ENCODE results near the gene RNASE8. TPM values are rescaled to one million over a fixed set of nuclear protein-coding genes. Genes with fewer than 3 reads are reported as not detected.
A peak's percentile ranks its signal among the peaks of the same experiment; 100 is the strongest.

RNASE8 gene
- total and polyA plus RNA-seq, 2 of the 8 experiments (the other 6 are each of a cell fraction or from before 2014, with no cell fraction given) = not detected

- 85% methylated on average over 8 of the region's 8 CpGs; no CpG with 5 or more reads in 1 of the 2 experiments for WGBS, 2 experiments (ENCODE audit: extremely low coverage in 1 of 2, insufficient coverage in 1 of 2, insufficient read length in 1 of 2, insufficient replicate concordance in 2 of 2, low coverage in 1 of 2, low lambda C conversion rate in 2 of 2, missing lambda C conversion rate in 1 of 2)
Measured at GRCh38 chr14:21040370-21040925, 17.2 kb upstream of the RNASE8 start.

More at GRCh38 chr14:21040370-21040925, 17.2 kb upstream of the RNASE8 start:
- H3K36me3 ChIP-seq (ENCODE audit: control insufficient read depth in 2 of 4, insufficient read depth in 4 of 4, low read length in 3 of 4) = no peaks in the 10 kb centered on the region
- no peak overlapping the region for H4K5ac ChIP-seq (ENCODE audit: insufficient read length, low read depth, low read length)
- H3K4ac ChIP-seq (replicated peaks; ENCODE audit: insufficient read length, low read depth, low read length) = no peak overlapping the region
- H3K4me3 ChIP-seq (ENCODE audit: extremely low read depth in 1 of 4, insufficient read depth in 2 of 4, low read depth in 3 of 4, low read length in 4 of 4) = no peak overlapping the region
- peaks cover 2% of the 10 kb centered on the region; the same call in 1 of the 2 replicates for H3K23me2 ChIP-seq (ENCODE audit: low read depth, low read length)
- H3K79me1 ChIP-seq (ENCODE audit: low read depth, low read length) = no peaks in the 10 kb centered on the region
- H3K79me2 ChIP-seq (ENCODE audit: control insufficient read depth in 1 of 2, insufficient read depth in 2 of 2, low read length in 2 of 2) = no peaks in the 10 kb centered on the region
- H4K8ac ChIP-seq (ENCODE audit: extremely low read depth, insufficient read depth, low read length) = no peak overlapping the region
- H2BK120ac ChIP-seq (replicated peaks; ENCODE audit: low read depth, low read length) = no peak overlapping the region
- H3K18ac ChIP-seq (ENCODE audit: extremely low read depth, low read length) = no peak overlapping the region
- H3K27ac ChIP-seq (ENCODE audit: low read depth, low read length) = no peak overlapping the region
- no peaks in the 10 kb centered on the region for H3K9me3 ChIP-seq (ENCODE audit: insufficient read depth in 2 of 2, low read depth in 1 of 2, low read length in 1 of 2)
- peaks cover 8 to 11% (median 10%) of the 10 kb centered on the region in 4 experiments; a peak in 6 of 7 replicates for H3K4me1 ChIP-seq (replicated peaks in 1 of 4; ENCODE audit: control insufficient read depth in 3 of 4, insufficient read depth in 4 of 4, low read length in 3 of 4)
- no peaks in the 10 kb centered on the region for H4K20me1 ChIP-seq (replicated peaks in 1 of 2; ENCODE audit: control insufficient read depth in 1 of 2, insufficient read depth in 2 of 2, low read length in 2 of 2)
- ChIA-PET POLR2A (ENCODE audit: partially characterized antibody) (interaction anchor here (0.9 to 4.4 kb wide), 12 partner anchors 9 to 49 kb away, joined by 3 to 36 read pairs (median 4); partner anchors contain the start of genes ARHGEF40, NDRG2 and TPPP2), CTCF (ENCODE audit: partially characterized antibody) (interaction anchor here (0.8 to 7.2 kb wide), 33 partner anchors 8 to 349 kb away, joined by 3 to 371 read pairs (median 7); partner anchors contain the start of genes ARHGEF40, NDRG2, RNASE8 and SLC39A2)
- H3K23ac ChIP-seq (ENCODE audit: insufficient read length) = no peak overlapping the region
- no peak overlapping the region for H2BK20ac ChIP-seq (ENCODE audit: low read length)
- no peak overlapping the region for H3K14ac ChIP-seq (ENCODE audit: insufficient read length)
- H2BK12ac ChIP-seq (ENCODE audit: low read depth, low read length) = peak overlapping the region; percentile 46; the same call in 1 of the 2 replicates
- H3K56ac ChIP-seq (replicated peaks; ENCODE audit: insufficient read length, low read depth, low read length) = no peak overlapping the region
- H2BK5ac ChIP-seq (ENCODE audit: low read depth, low read length) = no peak overlapping the region
- peak overlapping the region; percentile 41; the same call in 1 of the 2 replicates for H2BK15ac ChIP-seq (ENCODE audit: low read length)
- H3K27me3 ChIP-seq (replicated peaks in 1 of 4; ENCODE audit: control insufficient read depth in 3 of 4, extremely low read depth in 1 of 4, insufficient read depth in 3 of 4, low read length in 3 of 4) = peaks cover 0 to 3% (median 0%) of the 10 kb centered on the region in 4 experiments; a peak in 1 of 7 replicates
- H4K91ac ChIP-seq (replicated peaks; ENCODE audit: insufficient read length, low read length) = no peak overlapping the region
- no peak overlapping the region for H2AFZ ChIP-seq (ENCODE audit: low read length)
- TF ChIP-seq ASH2L (IDR thresholded peaks at IDR 0.05; ENCODE audit: low read length) (no peak), TBP (IDR thresholded peaks at IDR 0.05; ENCODE audit: low read depth, low read length) (no peak), SIX5 (IDR thresholded peaks at IDR 0.05; ENCODE audit: low read depth, low read length) (no peak), BCL11A (IDR thresholded peaks at IDR 0.05; ENCODE audit: low read depth in 2 of 2, low read length in 2 of 2) (no peak), SP2 (IDR thresholded peaks at IDR 0.05; ENCODE audit: low read length) (no peak), SRF (IDR thresholded peaks at IDR 0.05; ENCODE audit: low read depth, low read length) (no peak), CBX8 (IDR thresholded peaks at IDR 0.05; ENCODE audit: borderline replicate concordance, low read depth, low read length) (no peak), RAD21 (IDR thresholded peaks at IDR 0.05 in 1 of 2, conservative IDR thresholded peaks at IDR 0.05 in 1 of 2; ENCODE audit: low read depth in 2 of 2, low read length in 2 of 2) (no peak), GTF2F1 (IDR thresholded peaks at IDR 0.05; ENCODE audit: borderline replicate concordance, low read depth, low read length) (no peak), FOSL1 (IDR thresholded peaks at IDR 0.05; ENCODE audit: insufficient read depth, low read depth, low read length) (no peak), SP1 (IDR thresholded peaks at IDR 0.05; ENCODE audit: low read depth, low read length) (no peak), RNF2 (IDR thresholded peaks at IDR 0.05; ENCODE audit: borderline replicate concordance, low read depth, low read length, missing control alignments, poor library complexity, severe bottlenecking) (no peak)
- H3K9ac ChIP-seq (replicated peaks in 1 of 4; ENCODE audit: extremely low read depth in 1 of 4, low read depth in 3 of 4, low read length in 3 of 4) = no peak overlapping the region
- H2AK5ac ChIP-seq (ENCODE audit: low read depth, low read length) = no peak overlapping the region
- no peak for FAIRE-seq
- no peak overlapping the region for H3K4me2 ChIP-seq (ENCODE audit: insufficient read depth in 1 of 2, low read depth in 2 of 2, low read length in 2 of 2)
- DNase-seq (ENCODE audit: low read depth in 1 of 2, low spot score in 2 of 2) = no peak
